ENCODE data around the gene MSI2.

MSI2 gene

DNA sequence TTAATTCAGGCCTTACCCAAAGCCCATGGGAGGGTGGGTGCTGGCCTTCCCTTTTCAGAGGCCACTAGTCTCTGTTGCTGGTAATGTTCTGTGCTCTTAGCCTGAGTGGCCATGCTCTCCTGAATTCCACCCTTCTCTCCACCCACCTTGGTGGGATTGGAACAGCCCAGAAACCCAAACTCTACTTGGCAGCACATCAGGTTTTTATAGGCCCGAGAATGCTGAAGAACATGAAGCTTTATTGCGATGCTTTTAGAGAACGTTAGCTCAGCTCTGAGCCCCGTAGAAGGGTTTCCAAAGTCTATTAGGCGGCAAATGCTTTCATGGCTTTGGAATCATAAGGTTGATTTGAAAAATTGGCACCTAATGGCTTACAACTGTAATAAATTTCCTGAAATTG is 209.3 kb downstream of the MSI2 start:
- DNase-seq = no peak

DNA sequence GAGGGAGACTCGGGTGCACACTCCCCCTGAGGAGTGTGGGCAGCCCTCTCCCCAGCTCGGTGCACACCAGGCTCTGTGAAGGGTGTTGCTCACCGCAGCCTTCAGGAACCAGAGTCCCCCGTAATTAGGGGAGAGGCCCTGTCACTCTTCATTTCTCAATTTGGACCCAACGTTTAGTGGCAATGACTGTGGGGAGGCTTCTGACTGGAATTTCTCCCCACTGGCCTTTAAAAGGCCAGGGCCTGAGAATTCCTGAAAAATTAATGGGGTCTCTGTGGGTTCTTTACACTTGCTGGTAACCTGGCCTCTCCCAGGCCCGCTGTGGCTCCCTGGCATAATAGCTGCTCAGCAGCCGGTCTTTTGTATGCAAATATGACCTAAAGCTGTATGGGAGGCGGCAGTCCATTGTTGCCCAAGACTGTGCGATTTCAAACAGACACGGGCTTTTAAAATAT is 209.7 kb downstream of the MSI2 start:
- DNase-seq = no peak

DNA sequence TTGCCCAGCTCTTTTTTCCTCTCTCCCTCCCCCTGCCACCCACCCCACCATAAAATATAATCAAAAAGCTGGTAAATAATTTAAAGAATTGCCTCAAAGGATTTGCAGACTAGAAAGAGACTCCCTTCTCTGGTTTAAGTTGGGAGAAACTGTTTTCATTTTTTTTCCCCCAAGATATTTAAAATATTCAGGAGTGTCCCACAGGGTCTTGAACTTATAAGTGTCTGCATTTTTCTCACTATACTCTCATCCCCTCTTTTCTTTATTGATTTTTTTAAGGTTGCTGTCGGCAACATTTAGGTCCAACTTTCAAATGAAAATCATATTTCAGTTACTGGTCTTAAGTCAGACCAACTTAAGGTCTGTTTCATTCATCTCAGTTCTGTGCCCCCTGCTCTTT is 210.2 kb downstream of the MSI2 start:
- no peak for DNase-seq

DNA sequence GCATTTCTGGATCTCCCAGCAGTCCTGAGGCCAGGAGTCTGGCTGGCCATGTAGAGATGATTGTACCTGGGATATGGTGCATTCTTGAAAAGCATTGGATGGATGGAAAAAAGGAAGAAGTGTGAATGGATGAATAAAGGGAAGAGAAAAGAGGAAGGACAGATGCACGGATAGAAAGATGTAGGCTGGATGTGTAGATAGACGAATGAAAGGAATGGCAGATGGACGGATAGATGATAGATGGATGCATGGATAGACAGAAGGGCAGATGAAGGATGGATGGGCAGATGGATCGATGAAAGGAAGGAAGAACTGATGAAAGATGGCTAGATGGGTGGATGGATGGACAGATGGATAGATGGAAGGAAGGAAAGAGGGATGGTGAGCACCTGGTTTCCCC is 210.9 kb downstream of the MSI2 start:
- no peak for DNase-seq

DNA sequence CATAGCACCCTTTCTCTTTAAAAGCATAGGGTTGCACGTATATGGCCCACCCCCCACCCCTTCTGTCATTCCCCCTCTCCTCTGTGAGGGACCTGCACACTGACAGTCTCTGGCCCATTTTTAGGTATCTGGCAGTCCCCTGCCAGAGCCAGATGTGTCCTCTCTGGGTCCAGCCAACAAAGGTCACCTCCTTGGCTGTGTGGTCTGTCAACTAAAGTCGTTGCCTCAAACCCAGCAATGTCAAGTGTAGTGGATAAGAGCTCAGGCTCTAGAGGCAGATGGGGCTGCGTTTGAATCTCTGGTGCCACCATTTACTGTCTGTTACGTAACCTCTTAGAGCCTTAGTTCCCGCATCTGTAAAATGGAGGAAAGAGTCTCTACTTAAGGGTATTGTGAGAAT is 211.5 kb downstream of the MSI2 start:
- no peak for DNase-seq

DNA sequence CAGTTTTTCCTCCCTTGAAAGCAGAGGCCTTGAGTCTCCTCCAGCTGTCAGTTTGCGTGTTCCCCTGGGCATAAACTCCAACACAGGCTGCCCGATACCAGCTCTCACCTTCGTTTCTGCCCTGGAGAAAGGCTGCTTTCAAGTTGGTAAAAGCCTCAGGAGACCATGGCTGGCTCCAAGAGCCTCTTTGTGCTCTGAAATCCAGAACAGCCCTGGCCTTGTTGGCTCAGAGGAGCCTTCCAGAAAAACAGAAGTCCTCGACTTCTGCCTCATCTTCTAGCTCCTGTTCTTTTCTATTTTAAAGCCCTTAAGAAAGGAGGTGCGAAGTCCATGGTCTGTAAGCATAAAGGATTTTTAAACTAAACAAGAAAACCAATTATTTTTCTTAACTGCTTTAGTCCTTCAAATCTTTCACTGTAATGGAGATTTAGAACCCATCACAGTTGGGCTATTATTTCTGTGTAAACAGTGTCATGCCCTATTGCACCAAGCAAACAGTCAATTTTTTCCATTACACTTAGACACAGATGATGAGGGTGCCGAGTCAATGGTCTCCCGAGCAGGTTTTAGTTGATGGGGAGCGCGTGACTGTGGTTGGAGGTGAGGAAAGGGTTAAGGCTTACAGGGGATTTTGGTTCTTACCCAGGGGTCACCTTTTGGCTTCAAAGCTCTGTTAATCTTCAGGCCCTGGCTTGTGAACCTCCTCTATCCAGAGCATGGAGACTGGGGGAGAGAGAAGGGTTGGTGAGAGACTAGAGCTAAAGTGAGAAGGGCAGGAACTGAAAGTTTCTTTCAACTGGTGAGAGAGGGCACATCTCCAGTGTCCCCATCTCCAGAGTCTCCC is 212.8 kb downstream of the MSI2 start:
- DNase-seq = no peak

DNA sequence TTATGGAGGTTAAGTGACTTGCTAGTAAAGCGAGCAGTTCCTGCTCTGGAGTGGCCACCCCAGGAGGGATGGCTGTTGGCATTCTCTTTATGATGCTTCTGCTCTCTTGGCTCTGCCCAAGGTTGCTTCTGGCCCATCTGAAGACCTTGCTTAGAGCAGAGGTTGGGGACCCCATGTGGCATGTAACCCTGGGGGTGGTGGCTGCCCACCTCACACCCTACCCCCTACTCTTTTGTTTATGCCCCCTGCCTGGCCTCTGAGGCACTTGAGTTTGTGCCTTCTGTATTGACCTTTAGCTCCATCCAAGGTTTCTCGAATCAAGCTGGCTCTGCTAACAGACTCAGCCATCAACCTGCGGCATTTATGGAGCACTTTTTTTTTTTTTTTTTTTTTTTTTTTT is 214.6 kb downstream of the MSI2 start:
- no peak for DNase-seq

DNA sequence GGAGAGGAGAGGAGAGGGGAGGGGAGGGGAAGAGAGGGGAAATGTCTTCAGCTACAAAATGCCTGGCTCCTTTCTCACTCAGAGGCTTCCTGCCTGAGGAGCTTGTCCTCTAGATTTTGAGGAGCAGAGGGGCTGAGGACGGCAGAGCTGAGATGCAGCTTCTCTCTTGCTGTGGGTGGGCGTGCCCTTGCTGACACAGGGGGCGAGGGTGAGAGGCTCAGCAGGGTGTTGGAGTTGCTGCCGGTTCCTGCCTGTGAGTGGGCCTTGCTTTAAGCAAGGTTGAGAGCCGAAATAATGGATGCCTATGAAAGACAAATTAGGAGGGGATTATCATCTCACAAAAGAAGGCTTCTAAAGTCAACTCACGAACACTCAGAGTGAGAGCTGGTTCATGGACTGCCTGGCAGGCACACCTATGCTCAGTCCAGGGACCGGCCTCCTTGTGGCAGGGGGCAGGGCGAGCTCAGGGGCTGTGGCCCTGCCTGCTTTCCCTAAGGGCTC is 215.6 kb downstream of the MSI2 start:
- DNase-seq = no peak

DNA sequence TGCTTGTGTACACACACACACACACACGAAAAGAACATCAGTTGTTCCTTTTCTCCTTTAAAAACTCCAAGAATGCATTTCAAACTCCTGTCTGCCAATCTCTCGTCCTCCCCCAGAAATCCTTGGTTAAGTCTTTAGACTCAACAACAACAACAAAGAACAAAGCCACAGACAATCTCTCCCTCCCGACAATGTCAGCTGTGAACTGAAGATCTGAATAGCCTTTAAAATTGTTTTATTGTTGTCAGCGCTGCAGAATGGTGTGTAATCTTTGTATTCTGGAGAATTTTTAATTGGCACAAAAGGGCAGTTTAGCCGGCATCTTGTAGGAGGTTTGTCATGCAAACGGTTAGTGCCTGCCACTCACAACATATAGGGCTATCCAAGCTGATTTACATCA is 219.5 kb downstream of the MSI2 start:
- DNase-seq = no peak

DNA sequence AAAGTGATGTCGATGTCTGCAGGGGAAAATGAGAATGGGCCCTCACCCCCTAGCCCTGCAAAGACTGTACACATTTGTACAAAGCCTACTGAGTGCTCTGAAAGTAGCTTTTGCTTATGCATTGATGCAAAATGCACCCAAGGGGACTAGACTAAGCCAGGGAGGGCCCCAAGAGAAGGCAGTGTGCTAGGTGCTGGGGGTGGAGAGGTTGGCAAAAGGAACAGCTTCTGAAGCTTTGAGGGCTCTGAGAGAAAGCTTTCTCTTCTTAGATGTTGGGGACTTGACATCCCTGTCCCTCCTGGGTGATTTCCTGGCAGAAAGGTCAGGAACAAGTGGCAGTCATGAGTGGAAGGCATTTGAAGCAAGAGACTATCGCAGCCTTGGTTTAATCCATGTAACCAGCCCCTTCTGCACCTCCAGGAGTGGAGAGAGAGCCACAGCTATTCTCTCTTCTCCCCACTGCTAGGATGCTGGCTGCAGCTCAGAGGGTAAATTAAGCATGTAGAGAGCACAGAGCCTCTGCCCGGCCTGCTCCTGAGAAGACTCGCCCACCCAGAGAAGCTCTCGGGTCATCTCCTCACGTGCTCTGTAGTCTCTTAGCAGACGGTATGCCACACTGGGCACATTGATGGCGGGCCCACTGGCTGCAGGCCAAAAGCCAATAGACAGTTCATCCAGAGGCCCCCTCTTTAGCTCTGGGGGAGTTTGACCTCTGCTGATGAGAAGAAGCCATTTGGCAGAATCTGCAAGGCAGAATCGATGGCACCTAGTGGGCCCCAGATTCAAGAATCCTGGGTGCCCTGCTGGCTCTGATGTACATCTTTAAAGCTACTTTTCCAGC is 221.4 kb downstream of the MSI2 start:
- DNase-seq = no peak

DNA sequence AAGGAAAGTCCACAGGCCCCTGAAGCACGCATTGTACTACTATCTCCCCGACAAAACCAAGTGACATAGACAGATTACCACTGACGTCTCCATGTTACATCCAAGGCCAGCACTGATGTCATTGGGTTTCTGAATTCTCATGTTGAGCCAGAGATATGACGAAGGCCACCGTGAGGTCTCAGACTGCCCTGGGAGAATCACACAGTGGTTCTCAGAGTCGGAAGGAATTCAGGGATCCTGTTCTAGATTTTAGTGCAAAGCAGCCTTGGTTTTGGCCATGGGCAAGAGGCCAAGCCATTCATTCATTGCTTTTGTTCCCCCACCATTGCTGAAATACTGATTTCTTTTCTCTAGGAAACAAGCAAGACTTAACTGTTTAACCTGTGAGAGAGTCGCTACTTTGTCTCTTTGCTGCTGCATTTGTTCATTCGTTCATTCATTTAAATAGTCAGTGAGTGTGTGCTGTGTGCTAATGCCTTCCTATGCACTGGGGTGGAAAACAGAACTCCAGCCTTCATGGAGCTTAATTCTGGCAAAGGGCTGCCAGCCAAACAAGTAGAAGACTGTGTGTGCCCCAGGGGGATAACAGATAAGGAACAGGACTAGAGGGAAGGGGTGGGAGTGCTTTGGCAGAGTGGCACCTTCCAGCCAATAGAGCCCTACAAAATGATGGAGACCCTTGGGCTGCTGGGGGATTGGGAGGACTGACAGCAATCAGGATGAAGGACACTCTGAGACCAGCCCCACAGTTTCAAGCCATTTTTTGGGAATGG is 222.3 kb downstream of the MSI2 start:
- no peak for DNase-seq

DNA sequence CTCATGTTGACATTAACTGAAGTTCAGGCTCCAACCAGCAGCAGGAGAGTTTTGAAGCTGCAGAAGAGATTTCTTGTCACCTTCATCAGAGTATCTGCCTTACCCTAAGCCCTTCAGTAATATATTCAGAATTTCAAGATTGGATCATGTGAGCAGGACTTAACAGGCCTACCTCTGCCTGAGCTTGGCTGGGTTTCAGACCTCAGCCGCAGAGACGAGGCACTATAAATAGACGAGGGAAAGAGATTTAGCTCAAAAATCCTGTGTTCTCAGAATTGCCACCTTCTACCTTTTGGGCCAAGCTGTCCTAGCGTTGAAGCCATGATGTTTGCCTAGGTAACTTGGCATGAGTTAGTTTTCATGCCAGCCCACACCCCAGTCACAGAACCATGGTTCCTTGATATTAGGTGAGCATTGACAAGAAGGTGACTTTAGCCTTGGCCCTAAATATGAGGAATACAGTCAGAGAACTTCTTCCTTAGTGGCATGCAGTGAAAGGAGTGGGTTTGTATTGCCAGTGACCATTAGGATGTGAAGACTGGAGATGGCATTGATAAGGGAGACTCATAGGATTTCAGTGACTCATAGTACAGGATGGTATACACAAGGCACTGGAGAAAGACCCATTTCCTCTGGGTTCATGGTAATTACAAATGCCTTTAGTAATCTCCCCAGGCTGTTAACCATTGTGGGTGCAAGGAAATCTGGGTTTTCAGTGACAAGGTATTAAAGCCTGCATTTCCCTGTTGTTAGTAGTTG is 224.3 kb downstream of the MSI2 start:
- no peak for DNase-seq

DNA sequence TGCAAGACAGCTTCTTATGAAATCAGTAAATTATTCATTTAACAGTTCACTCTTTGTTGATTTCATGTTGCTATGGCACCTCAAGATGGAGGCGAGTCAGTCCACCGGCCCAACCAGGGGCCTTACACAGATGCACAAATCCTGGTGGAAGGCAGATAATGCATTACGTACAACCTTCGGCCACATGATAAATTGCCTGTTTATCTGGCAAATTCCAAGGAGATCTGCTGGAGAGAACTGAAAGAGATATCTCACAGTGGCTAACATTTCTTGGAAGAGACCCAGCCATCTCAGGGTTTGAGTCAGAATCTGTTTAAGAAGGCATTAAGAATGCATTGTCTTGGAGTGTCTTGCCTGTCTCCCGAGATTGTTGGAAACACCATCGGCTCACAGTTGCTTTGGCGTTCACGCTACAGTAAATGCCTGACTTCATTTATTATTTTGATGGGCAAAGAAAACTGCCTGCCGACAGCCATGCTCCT is 225.6 kb downstream of the MSI2 start:
- DNase-seq = no peak

DNA sequence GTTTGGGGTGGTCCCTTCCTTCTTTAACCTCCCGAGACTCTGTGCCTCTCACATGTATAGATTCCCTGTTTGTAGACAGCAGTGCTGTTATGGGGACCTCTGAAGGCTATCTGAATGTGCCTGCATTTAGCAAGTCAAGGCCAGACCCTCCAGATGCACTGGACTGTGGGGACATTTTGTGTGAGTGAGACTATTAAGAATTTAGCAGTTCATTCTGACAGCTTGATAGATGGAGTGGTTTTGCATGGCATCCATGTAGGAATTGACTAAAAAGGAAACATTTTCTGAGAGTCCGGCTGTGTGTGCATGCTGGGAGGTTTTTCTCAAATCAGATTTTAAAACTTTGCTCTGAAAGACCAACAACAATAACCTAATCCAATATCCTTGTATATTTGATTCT is 226.3 kb downstream of the MSI2 start:
- no peak for DNase-seq

DNA sequence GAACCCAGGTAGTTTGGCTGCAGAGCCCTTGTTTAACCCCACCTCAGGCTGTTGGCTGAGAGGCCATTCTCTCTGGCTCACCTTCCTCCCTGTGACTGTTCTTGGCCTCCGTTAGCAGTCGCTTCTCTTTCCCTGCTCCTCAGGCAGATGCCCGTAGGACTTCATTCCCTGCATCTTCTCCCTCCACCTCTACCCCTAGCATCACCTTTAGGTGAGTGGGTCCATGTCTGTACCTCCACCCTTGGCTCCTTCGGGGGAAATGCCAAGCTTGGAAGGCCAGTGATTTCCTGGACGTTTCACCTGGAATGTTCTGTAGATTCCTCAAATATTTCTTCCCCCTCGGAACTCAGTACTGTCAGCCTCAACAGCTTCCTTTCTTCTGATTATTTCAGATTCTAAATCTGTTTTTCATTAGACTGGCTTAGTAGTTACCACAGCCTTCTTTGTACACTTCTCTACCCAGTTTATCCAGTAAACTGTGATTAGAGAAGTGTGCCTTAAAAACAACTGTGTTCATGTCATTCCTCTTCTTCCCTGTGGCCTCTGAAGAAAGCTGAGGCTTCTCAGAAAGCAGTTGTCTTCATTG is 227.9 kb downstream of the MSI2 start:
- DNase-seq = no peak

DNA sequence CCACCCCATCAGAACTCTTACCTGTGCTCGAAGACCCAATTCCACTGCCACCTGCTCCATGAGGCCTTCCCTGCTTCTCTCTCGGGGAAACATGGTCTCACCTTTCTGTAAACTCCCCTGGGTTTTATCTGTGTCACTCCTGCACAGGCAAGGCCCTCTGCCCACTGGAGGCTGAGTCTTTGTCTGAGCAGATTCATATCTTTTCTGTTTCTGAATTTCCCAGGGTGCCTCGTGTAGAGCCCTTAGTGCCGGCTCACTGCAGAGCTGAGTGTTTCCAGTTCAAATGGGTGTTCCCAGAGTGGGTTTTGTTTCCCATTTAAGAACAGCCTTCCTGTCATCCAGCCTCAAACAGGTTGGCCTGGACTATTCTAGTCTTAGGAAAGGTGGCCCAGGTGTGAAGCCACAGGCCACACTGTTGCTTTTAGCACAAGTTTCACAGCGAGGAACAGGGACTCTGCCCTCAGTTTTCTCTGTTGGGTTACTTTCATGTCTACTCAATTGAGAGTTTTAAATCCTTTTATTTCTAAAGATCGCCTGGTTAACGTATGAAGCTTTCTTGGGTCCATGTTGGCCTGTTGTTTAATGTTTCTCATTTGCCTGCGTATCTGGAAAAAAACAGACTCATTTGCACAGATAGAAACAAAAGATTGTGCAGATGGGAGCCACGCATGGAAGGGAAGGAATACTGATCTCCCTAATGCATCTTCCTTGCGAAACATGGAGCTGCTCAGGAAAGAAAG is 228.7 kb downstream of the MSI2 start:
- no peak for DNase-seq

DNA sequence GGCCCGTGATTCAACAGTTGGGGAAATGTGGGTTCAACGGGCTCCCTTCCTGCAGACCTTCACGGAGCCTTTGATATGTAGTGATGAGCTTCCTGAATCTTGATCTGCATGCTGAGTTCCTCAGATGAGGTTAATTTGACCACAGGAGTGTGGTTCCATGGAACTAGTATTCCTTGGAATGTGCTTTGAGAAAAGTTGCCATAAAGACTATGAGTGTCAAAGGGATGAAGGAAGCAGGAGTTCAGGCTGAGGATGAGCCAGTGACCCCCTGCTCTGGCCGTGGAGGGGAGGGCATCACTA is 229.2 kb downstream of the MSI2 start:
- no peak for DNase-seq

DNA sequence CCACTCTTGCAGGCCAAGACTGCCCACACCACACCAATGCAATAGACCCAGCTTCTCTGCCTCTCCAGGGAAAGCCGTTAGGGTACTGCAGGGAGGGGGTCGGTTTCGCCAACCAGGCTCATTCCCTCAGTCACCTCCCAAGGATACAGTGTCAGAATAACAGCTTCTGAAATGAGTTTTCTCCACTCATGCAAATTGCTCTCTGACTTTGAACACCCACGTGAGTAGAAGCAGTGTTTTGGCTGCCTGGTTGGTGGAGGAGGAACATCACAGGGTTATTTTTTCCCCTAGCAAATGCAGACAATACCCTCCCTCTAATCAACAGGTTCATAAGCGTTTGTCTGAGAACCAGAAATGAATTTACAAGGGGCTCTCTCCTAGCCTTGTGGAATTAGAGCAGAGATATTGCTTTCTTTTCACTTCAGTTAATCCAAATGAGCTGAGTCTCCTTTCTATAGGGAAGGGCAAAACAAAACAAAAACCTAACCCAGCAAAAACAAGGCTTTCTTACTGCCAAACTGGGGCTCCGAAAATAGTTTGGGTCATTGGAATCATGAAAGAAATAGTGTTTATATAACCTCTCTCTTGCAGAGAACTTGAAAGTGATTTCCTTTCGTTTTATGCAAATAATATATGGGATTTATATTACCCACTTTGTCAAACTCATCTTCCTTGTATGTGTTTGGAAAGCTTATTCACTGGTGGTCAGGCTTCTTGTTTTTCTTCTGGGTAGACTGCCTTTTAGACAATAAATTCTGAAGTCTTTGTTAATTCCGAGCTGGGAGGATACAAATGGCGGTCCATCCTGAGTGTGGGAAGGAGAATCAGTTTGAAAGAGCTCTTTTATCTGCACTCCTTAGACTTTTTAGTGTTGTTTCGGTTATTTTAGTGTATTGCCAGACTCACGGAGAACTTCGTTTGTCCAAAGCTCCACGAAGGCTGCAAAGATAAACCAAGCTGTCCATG is 229.9 kb downstream of the MSI2 start:
- DNase-seq = no peak

DNA sequence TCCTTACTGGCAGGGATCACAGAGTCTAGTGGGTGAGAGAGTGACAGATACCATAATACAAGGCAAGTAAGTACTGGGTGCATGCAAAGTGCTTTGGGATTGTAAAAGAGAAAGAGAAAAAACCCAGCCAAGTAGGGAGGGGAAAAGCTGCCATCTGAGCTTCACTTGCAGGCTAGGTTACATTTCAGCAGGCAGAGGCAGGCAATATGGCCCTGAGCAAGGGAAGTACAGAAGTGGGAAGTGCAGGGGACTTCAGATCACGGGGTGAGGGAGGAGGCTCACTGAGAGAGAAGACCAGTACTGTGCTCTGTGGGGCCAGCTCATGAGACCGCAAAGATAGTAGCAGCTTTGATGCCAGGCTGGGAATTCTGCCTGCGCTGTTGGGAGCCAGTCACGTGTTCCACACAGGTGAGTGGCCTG is 230.6 kb downstream of the MSI2 start:
- DNase-seq = no peak

DNA sequence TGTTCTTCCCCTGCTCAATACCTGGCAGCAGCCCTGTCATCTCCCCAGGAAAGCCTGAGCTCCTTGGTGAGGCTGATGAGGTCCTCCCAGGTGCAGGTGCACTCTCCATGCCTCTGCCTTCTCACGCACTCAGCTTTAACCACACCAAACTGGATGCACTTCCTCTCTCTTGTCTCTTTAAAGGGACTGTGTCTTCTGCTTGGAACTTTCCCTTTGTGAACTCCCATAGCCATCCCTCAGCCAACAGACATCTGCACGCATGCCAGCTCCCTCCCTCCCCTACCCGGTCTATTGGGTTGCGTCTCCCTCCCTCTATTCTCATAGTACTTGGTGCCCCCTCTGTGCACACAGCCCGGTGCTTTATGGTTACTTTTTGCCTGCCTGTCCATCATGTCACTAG is 231.2 kb downstream of the MSI2 start:
- no peak for DNase-seq
